Measurements from ENCODE around the gene COQ9. TPM values are rescaled to one million over a fixed set of nuclear protein-coding genes. Genes with fewer than 3 reads are reported as not detected.

COQ9 gene
- total and polyA plus RNA-seq, 2 of the 4 experiments (the other 2 are of a cell fraction): 57.9 to 58.5 TPM

GRCh38 chr16:57505169-57505568 is 57.9 kb downstream of the COQ9 start:
- no peak overlapping the region for H3K23ac ChIP-seq (ENCODE audit: low read depth, low read length)
- H3K18ac ChIP-seq (ENCODE audit: low read depth, low read length): no peak overlapping the region
- no peak overlapping the region for H4K91ac ChIP-seq (ENCODE audit: insufficient read depth, low read depth, low read length)
- no peaks in the 10 kb centered on the region for H3K9me3 ChIP-seq (ENCODE audit: control insufficient read depth, insufficient read depth, low read length)
- no peak overlapping the region for H2AFZ ChIP-seq (replicated peaks; ENCODE audit: low read length, poor library complexity)
- WGBS, 2 experiments (ENCODE audit: extremely low coverage in 2 of 2, insufficient read length in 1 of 2): 67% methylated on average over 3 of the region's 6 CpGs; no CpG with 5 or more reads in 1 of the 2 experiments
- CTCF ChIA-PET: interaction anchor here (0.9 kb wide), 1 partner anchor 8 kb away, joined by 4 read pairs; no protein-coding TSS in a partner anchor
- H2AK9ac ChIP-seq (replicated peaks; ENCODE audit: low read depth, low read length, poor library complexity): no peak overlapping the region
- no peaks in the 10 kb centered on the region for H3K36me3 ChIP-seq (ENCODE audit: control insufficient read depth, insufficient read depth, low read length)
- intact Hi-C loops (cut with micrococcal nuclease): no loop called here
- H2BK15ac ChIP-seq (ENCODE audit: low read depth, low read length): no peak overlapping the region
- H3K4ac ChIP-seq (ENCODE audit: low read depth, low read length): no peak overlapping the region
- no peak overlapping the region for H2BK5ac ChIP-seq (ENCODE audit: low read depth, low read length, poor library complexity, severe bottlenecking)
- H2BK20ac ChIP-seq (ENCODE audit: low read depth, low read length): no peak overlapping the region
- no peak overlapping the region for H3K27ac ChIP-seq (ENCODE audit: insufficient read depth, low read length)
- DNase-seq (no peak), ATAC-seq (ENCODE audit: low read depth) (no peak)
- no peaks in the 10 kb centered on the region for H4K20me1 ChIP-seq (ENCODE audit: insufficient read depth, low read length)
- no peak overlapping the region for H4K5ac ChIP-seq (ENCODE audit: low read depth, low read length)
- no peak overlapping the region for H3K4me2 ChIP-seq (ENCODE audit: low read depth, low read length)
- H4K8ac ChIP-seq (ENCODE audit: low read depth in 2 of 2, low read length in 2 of 2): no peak overlapping the region
- H3K4me1 ChIP-seq (ENCODE audit: control insufficient read depth, insufficient read depth, low read length): no peaks in the 10 kb centered on the region
- no peak overlapping the region for H3K9ac ChIP-seq (ENCODE audit: low read depth, low read length)
- POLR2A ChIA-PET (ENCODE audit: unreplicated experiment): no interaction called here
- BruUV-seq (replicated peaks): no TSS peak
- in situ Hi-C loops (cut with MboI; ENCODE audit: low sequenced_read_pairs): no loop called here
- H2AK5ac ChIP-seq (ENCODE audit: low read depth, low read length): no peak overlapping the region
- peaks cover 68% of the 10 kb centered on the region for H3K27me3 ChIP-seq (ENCODE audit: control insufficient read depth, insufficient read depth, low read length)
- H3K14ac ChIP-seq (replicated peaks; ENCODE audit: low read depth, low read length): no peak overlapping the region
- H3K4me3 ChIP-seq (ENCODE audit: insufficient read depth, low read depth, low read length): no peak overlapping the region
- no peak for TF ChIP-seq RFX5 (IDR thresholded peaks at IDR 0.05; ENCODE audit: low read depth, low read length)
- no peak for TF ChIP-seq ELK1 (IDR thresholded peaks at IDR 0.05; ENCODE audit: borderline replicate concordance, low read depth, low read length)
- no peak for TF ChIP-seq NFE2L2 (IDR thresholded peaks at IDR 0.05; ENCODE audit: low read depth, low read length)
- TF ChIP-seq RAD21 (IDR thresholded peaks at IDR 0.05; ENCODE audit: low read length): no peak
- TF ChIP-seq MAFK (IDR thresholded peaks at IDR 0.05; ENCODE audit: low read depth, low read length): no peak
- no peak for TF ChIP-seq USF2 (IDR thresholded peaks at IDR 0.05; ENCODE audit: low read depth, low read length)
- no peak for TF ChIP-seq POLR2A (IDR thresholded peaks at IDR 0.05; ENCODE audit: low read depth, low read length)
- TF ChIP-seq MXI1 (IDR thresholded peaks at IDR 0.05; ENCODE audit: borderline replicate concordance, low read depth, low read length): no peak
- H2BK120ac ChIP-seq (ENCODE audit: low read depth, low read length): no peak overlapping the region
- H3K79me1 ChIP-seq (ENCODE audit: low read depth in 1 of 2, low read length in 2 of 2): no peaks in the 10 kb centered on the region
- no peaks in the 10 kb centered on the region for H3K9me1 ChIP-seq (ENCODE audit: insufficient read depth, low read length)
- dilution Hi-C loops (cut with HindIII; ENCODE audit: low sequenced_read_pairs, unreplicated experiment): no loop called here
- H3K56ac ChIP-seq (ENCODE audit: extremely low read depth, insufficient read depth, low read length): no peak overlapping the region
